ENCODE data around the gene TRIM54.

TRIM54 gene

GRCh38 chr2:27245116-27245515 lies 37.1 kb upstream of the TRIM54 start:
- no peak for TF ChIP-seq CTCF (IDR thresholded peaks at IDR 0.05)
- no peak overlapping the region for H3K4me3 ChIP-seq (ENCODE audit: low read depth in 1 of 2, low read length in 1 of 2)
- no peaks in the 10 kb centered on the region for H3K4me1 ChIP-seq (ENCODE audit: control insufficient read depth in 1 of 2, insufficient read depth in 1 of 2, low read depth in 1 of 2, low read length in 1 of 2)
- peaks cover 46% of the 10 kb centered on the region for H3K36me3 ChIP-seq
- H3K27ac ChIP-seq = no peak overlapping the region
- H3K9me3 ChIP-seq = no peaks in the 10 kb centered on the region
- H3K27me3 ChIP-seq = peaks cover 13% of the 10 kb centered on the region

- Histone ChIP-seq H3K27me3 (peaks cover 18% of the 10 kb centered on the region), H3K9me3 (no peaks in the 10 kb centered on the region), H3K4me3 (ENCODE audit: low read depth in 1 of 2, low read length in 1 of 2) (no peak overlapping the region), H3K4me1 (ENCODE audit: control insufficient read depth in 1 of 2, insufficient read depth in 1 of 2, low read depth in 1 of 2, low read length in 1 of 2) (no peaks in the 10 kb centered on the region), H3K36me3 (peaks cover 41% of the 10 kb centered on the region), H3K27ac (no peak overlapping the region)
- TF ChIP-seq CTCF (IDR thresholded peaks at IDR 0.05) = no peak
Measured at GRCh38 chr2:27245626-27246025, 36.6 kb upstream of the TRIM54 start.

GRCh38 chr2:27247893-27248292 lies 34.3 kb upstream of the TRIM54 start:
- Histone ChIP-seq H3K4me3 (ENCODE audit: low read depth in 1 of 2, low read length in 1 of 2) (no peak overlapping the region), H3K9me3 (no peaks in the 10 kb centered on the region), H3K4me1 (ENCODE audit: control insufficient read depth in 1 of 2, insufficient read depth in 1 of 2, low read depth in 1 of 2, low read length in 1 of 2) (no peaks in the 10 kb centered on the region), H3K36me3 (peaks cover 19% of the 10 kb centered on the region), H3K27me3 (peaks cover 32% of the 10 kb centered on the region), H3K27ac (no peak overlapping the region)
- no peak for TF ChIP-seq CTCF (IDR thresholded peaks at IDR 0.05)

- Histone ChIP-seq H3K4me1 (ENCODE audit: control insufficient read depth in 1 of 2, insufficient read depth in 1 of 2, low read depth in 1 of 2, low read length in 1 of 2) (no peaks in the 10 kb centered on the region), H3K4me3 (ENCODE audit: low read depth in 1 of 2, low read length in 1 of 2) (no peak overlapping the region), H3K27ac (no peak overlapping the region), H3K9me3 (no peaks in the 10 kb centered on the region), H3K27me3 (peaks cover 39% of the 10 kb centered on the region), H3K36me3 (peaks cover 4% of the 10 kb centered on the region)
- no peak for TF ChIP-seq CTCF (IDR thresholded peaks at IDR 0.05)
Measured at GRCh38 chr2:27249159-27249890, 32.9 kb upstream of the TRIM54 start.

- Histone ChIP-seq H3K27ac (no peak overlapping the region), H3K9me3 (no peaks in the 10 kb centered on the region), H3K4me1 (ENCODE audit: control insufficient read depth in 1 of 2, insufficient read depth in 1 of 2, low read depth in 1 of 2, low read length in 1 of 2) (no peaks in the 10 kb centered on the region), H3K4me3 (ENCODE audit: low read depth in 1 of 2, low read length in 1 of 2) (no peak overlapping the region), H3K27me3 (peaks cover 46% of the 10 kb centered on the region), H3K36me3 (no peaks in the 10 kb centered on the region)
- no peak for TF ChIP-seq CTCF (IDR thresholded peaks at IDR 0.05)
Measured at GRCh38 chr2:27249891-27250651, 32.2 kb upstream of the TRIM54 start.
